PFSK-1 (cell line): ENCODE measurements around the gene EXD2.

Experiments used
- FOXP2 ChIP-seq: optimal IDR thresholded peaks from 2 replicates; pipeline ENCODE3; 2011; ENCODE audit warnings: borderline replicate concordance, control low read depth, inconsistent platforms; ENCODE audit not compliant: insufficient read depth; ENCODE audit errors: extremely low read length, extremely low read depth
- POLR2AphosphoS5 ChIP-seq: IDR thresholded peaks from 2 replicates; pipeline ENCODE4 v1.6.1; 2012; ENCODE audit warnings: low read depth, mild to moderate bottlenecking, control low read depth, low read length, moderate library complexity
- SIN3A ChIP-seq: IDR thresholded peaks from 2 replicates; pipeline ENCODE4 v1.6.1; 2012; ENCODE audit warnings: mild to moderate bottlenecking, low read length, moderate library complexity, borderline replicate concordance; ENCODE audit not compliant: insufficient read depth
- TAF1 ChIP-seq: IDR thresholded peaks from 2 replicates; pipeline ENCODE4 v1.6.1; 2012; ENCODE audit warnings: low read length, control low read depth, borderline replicate concordance; ENCODE audit not compliant: insufficient read depth
- TF ChIP-seq, protein P1 (sequence below), 2 experiments: IDR thresholded peaks; 2 replicates each; pipeline versions ENCODE4 v1.6.1 to v1.8.0; 2011 to 2012; ENCODE audit warnings: low read depth in 2 of 2, low read length in 2 of 2, control low read depth in 1 of 2, inconsistent platforms in 1 of 2, mild to moderate bottlenecking in 1 of 2, moderate library complexity in 1 of 2; ENCODE audit not compliant: insufficient read depth in 1 of 2

DNA sequence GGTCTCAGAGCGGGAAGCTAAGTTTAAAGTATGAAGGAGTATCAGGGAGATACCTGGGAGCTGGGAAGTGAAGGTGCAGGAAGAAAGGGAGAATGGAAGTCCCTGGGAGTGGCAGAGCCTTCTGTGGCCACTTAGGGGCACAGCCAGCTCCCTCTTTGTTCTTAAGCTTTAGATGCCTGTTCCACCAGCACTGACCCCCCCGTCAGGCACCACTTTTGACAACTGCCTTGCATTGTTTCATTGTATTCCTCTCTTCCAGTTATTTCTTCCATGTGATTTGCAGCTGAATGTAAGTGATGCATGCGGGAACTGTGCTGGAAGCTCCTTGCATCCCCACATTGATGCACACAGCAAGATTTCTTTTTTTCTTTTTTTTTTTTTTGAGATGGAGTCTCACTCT, 71.2 kb downstream of the EXD2 start:
- TF ChIP-seq TAF1 (no peak), POLR2AphosphoS5 (no peak), FOXP2 (no peak), SIN3A (no peak)
- TF ChIP-seq, protein P1, sequence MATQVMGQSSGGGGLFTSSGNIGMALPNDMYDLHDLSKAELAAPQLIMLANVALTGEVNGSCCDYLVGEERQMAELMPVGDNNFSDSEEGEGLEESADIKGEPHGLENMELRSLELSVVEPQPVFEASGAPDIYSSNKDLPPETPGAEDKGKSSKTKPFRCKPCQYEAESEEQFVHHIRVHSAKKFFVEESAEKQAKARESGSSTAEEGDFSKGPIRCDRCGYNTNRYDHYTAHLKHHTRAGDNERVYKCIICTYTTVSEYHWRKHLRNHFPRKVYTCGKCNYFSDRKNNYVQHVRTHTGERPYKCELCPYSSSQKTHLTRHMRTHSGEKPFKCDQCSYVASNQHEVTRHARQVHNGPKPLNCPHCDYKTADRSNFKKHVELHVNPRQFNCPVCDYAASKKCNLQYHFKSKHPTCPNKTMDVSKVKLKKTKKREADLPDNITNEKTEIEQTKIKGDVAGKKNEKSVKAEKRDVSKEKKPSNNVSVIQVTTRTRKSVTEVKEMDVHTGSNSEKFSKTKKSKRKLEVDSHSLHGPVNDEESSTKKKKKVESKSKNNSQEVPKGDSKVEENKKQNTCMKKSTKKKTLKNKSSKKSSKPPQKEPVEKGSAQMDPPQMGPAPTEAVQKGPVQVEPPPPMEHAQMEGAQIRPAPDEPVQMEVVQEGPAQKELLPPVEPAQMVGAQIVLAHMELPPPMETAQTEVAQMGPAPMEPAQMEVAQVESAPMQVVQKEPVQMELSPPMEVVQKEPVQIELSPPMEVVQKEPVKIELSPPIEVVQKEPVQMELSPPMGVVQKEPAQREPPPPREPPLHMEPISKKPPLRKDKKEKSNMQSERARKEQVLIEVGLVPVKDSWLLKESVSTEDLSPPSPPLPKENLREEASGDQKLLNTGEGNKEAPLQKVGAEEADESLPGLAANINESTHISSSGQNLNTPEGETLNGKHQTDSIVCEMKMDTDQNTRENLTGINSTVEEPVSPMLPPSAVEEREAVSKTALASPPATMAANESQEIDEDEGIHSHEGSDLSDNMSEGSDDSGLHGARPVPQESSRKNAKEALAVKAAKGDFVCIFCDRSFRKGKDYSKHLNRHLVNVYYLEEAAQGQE (IDR thresholded peaks at IDR 0.05; ENCODE audit: insufficient read depth in 1 of 2, low read depth in 2 of 2, low read length in 2 of 2): no peak
